Bronchial epithelial cell (primary cell): ENCODE data around the gene CELF2. TPM values are rescaled to one million over a fixed set of nuclear protein-coding genes. Genes with fewer than 3 reads are reported as not detected.

Source experiments
- DNase-seq: peaks from one replicate; pipeline ENCODE4 v3.0.0-alpha.2; 2010; ENCODE audit warnings: low read depth
- FAIRE-seq: peaks from 2 replicates; lab custom pipeline; 2011; peaks lifted over from hg19 to GRCh38; lab: Jason Lieb, UNC
- H3K27me3 ChIP-seq: 2 replicates; pipeline ENCODE4 v1.5.1; 2011; ENCODE audit warnings: low read length; ENCODE audit not compliant: control insufficient read depth, insufficient read depth
- H3K36me3 ChIP-seq: 2 replicates; pipeline ENCODE4 v1.5.1; 2011; ENCODE audit warnings: low read length; ENCODE audit not compliant: control insufficient read depth, insufficient read depth
- H3K4me3 ChIP-seq: 2 replicates; pipeline ENCODE4 v1.5.1; 2011; ENCODE audit warnings: mild to moderate bottlenecking, low read depth, low read length, control low read depth
- CTCF ChIP-seq: IDR thresholded peaks from 2 replicates; pipeline ENCODE4 v1.5.1; 2011; ENCODE audit warnings: mild to moderate bottlenecking, moderate library complexity, low read length, control low read depth, inconsistent platforms; ENCODE audit not compliant: insufficient read depth, severe bottlenecking
- total RNA-seq: library from RNA; depleted of rRNA; stranded (reverse); fragments of >200 nt; gene quantifications from 2 replicates; pipeline ENCODE4 v1.2.1, GENCODE V29; 2014

CELF2 gene
- total RNA-seq, 1 donor from 2014 or later: 2.1 TPM

GRCh38 chr10:11331726-11332125, 314.1 kb downstream of the CELF2 start:
- DNase-seq (peak; percentile 5), FAIRE-seq (no peak)
- no peak for TF ChIP-seq CTCF
- Histone ChIP-seq H3K4me3 (no peak overlapping the region), H3K27me3 (no peaks in the 10 kb centered on the region), H3K36me3 (no peaks in the 10 kb centered on the region)

- TF ChIP-seq CTCF: no peak
- Histone ChIP-seq H3K36me3 (no peaks in the 10 kb centered on the region), H3K27me3 (no peaks in the 10 kb centered on the region), H3K4me3 (no peak overlapping the region)
- DNase-seq: no peak
- no peak for FAIRE-seq
These were observed 315.2 kb downstream of the CELF2 start for GRCh38 chr10:11332846-11333245.

- no peaks in the 10 kb centered on the region for H3K27me3 ChIP-seq
- TF ChIP-seq CTCF: no peak
- DNase-seq (no peak), FAIRE-seq (no peak)
- no peak overlapping the region for H3K4me3 ChIP-seq
- H3K36me3 ChIP-seq: no peaks in the 10 kb centered on the region
These were observed 316.8 kb downstream of the CELF2 start for GRCh38 chr10:11334436-11334835.

- TF ChIP-seq CTCF: no peak
- no peak overlapping the region for H3K4me3 ChIP-seq
These were observed 317.5 kb downstream of the CELF2 start for GRCh38 chr10:11335167-11335652.

GRCh38 chr10:11335881-11336430, 318.3 kb downstream of the CELF2 start:
- TF ChIP-seq CTCF: no peak
- FAIRE-seq: no peak
- H3K36me3 ChIP-seq: no peaks in the 10 kb centered on the region

More at GRCh38 chr10:11335167-11335652, 317.5 kb downstream of the CELF2 start:
- DNase-seq (peak; percentile 12), FAIRE-seq (no peak)
- no peaks in the 10 kb centered on the region for H3K27me3 ChIP-seq
- H3K36me3 ChIP-seq: no peaks in the 10 kb centered on the region

GRCh38 chr10:11336722-11337162, 319.1 kb downstream of the CELF2 start:
- Histone ChIP-seq H3K36me3 (no peaks in the 10 kb centered on the region), H3K4me3 (no peak overlapping the region), H3K27me3 (no peaks in the 10 kb centered on the region)
- DNase-seq (no peak), FAIRE-seq (no peak)
- no peak for TF ChIP-seq CTCF

More at GRCh38 chr10:11335881-11336430, 318.3 kb downstream of the CELF2 start:
- DNase-seq: no peak
- Histone ChIP-seq H3K4me3 (no peak overlapping the region), H3K27me3 (no peaks in the 10 kb centered on the region)
